Astrocyte of the spinal cord (primary cell): Measurements from ENCODE around the gene KAT2A.
A peak's percentile ranks its signal among the peaks of the same experiment; 100 is the strongest.

ENCODE experiments used
- DNase-seq: peaks from one replicate; pipeline ENCODE4 v3.0.0; 2011; ENCODE audit warnings: low read depth, low spot score
- H3K4me3 ChIP-seq: 2 replicates; pipeline ENCODE4 v1.5.1; 2011; ENCODE audit warnings: low read depth, mild to moderate bottlenecking, low read length, moderate library complexity
- CTCF ChIP-seq: IDR thresholded peaks from 2 replicates; pipeline ENCODE4 v1.5.1; 2012; ENCODE audit warnings: low read depth, mild to moderate bottlenecking, low read length, inconsistent platforms
- in situ Hi-C: cut with HindIII; loops from 2 replicates; pipeline ENCODE4 v1.10.0; 2017; ENCODE audit warnings: low sequenced_read_pairs

The KAT2A gene

GRCh38 chr17:42135151-42135550 is 14.0 kb upstream of the KAT2A start:
- H3K4me3 ChIP-seq, result no peak overlapping the region
- no peak for DNase-seq
- TF ChIP-seq CTCF, result no peak
- in situ Hi-C loops, result no loop called here

- TF ChIP-seq CTCF, result no peak
- no peak for DNase-seq
- H3K4me3 ChIP-seq, result no peak overlapping the region
- in situ Hi-C loops, result no loop called here
These were observed 12.4 kb upstream of the KAT2A start for GRCh38 chr17:42133461-42134041.

DNA sequence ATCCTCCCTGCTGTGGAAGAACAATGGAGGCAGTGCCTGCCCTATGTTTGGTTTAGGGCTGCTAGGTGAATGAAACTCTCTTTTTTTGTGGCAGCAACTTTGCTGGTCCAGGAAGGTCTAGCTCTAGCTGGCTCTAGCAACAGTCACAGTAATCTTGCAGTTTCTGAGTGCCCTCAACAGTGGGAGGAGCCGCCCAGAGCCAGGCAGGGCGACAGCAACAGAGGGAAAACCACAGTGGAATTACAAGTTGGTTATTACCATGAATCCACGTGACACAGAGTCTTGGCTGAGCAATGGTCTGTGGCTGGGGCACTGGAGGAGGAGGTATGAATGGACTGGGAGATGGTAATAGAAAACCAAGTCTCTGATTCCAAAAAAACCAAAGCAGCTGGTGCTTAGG is 11.8 kb upstream of the KAT2A start:
- in situ Hi-C loops, result no loop called here
- H3K4me3 ChIP-seq, result no peak overlapping the region
- peak; percentile 87 for DNase-seq
- no peak for TF ChIP-seq CTCF

DNA sequence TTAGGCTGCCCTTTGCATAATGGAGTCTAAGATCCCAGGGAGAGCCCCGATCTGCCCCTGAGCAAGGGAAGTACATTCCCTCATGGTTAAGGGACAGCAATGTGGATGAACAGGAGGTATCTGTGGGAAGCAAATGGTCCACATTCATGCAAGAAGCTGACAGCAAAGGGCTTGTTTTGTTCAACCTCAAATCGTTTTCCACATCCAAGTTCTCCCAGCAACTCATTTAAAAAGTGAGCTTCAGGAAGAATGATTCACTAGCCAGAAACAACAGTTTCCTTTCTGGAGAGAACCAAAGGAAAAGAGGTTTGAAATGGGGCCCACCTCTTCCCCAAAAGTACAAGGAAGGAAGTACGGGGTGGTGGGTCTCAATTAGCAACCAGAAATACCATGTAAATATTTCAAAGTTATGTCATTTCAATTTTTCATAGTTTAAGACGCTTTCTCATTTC is 10.8 kb upstream of the KAT2A start:
- H3K4me3 ChIP-seq, result no peak overlapping the region
- TF ChIP-seq CTCF, result no peak
- in situ Hi-C loops, result no loop called here
- DNase-seq, result peak; percentile 38

- no peak for TF ChIP-seq CTCF
- no peak overlapping the region for H3K4me3 ChIP-seq
- no peak for DNase-seq
- in situ Hi-C loops, result no loop called here
These were observed 10.1 kb upstream of the KAT2A start for GRCh38 chr17:42131232-42131631.

GRCh38 chr17:42130310-42130936 is 9.3 kb upstream of the KAT2A start:
- no peak for TF ChIP-seq CTCF
- H3K4me3 ChIP-seq, result no peak overlapping the region
- DNase-seq, result no peak
- in situ Hi-C loops, result no loop called here
